SK-N-SH (cell line): ENCODE data around the gene CATSPER3.

Source experiments
- EP300 ChIP-seq, 2 experiments: IDR thresholded peaks; 2 replicates each; pipeline versions ENCODE4 v1.4.0 to v1.6.1; 2012; ENCODE audit warnings: borderline replicate concordance in 1 of 2, low read depth in 1 of 2, low read length in 1 of 2
- EZH2phosphoT487 ChIP-seq: fragments of 200-600 bp; sonication (generic); IDR thresholded peaks from 2 replicates; pipeline ENCODE4 v1.6.1; 2017; ENCODE audit warnings: low read depth, mixed run types, mild to moderate bottlenecking, antibody characterized with exemption, moderate library complexity, borderline replicate concordance
- RCOR1 ChIP-seq: fragments of 150-350 bp; IDR thresholded peaks from 2 replicates; pipeline ENCODE4 v1.6.1; 2017; ENCODE audit warnings: antibody characterized with exemption, low read length
- RFX5 ChIP-seq: IDR thresholded peaks from 2 replicates; pipeline ENCODE4 v1.6.1; 2012; ENCODE audit warnings: mild to moderate bottlenecking, improper control_type of control experiment, low read length
- YY1 ChIP-seq: IDR thresholded peaks from 2 replicates; pipeline ENCODE4 v1.4.0; 2012; ENCODE audit warnings: low read depth, mild to moderate bottlenecking
- TF ChIP-seq, protein P1 (sequence below): fragments of 200-600 bp; sonication (generic); IDR thresholded peaks from 2 replicates; pipeline ENCODE4 v1.6.1; 2017; ENCODE audit warnings: antibody characterized with exemption, mild to moderate bottlenecking, moderate library complexity
- TF ChIP-seq, protein P2 (sequence below): IDR thresholded peaks from 2 replicates; pipeline ENCODE4 v1.4.0; 2012; ENCODE audit warnings: low read depth
- TF ChIP-seq, protein P3 (sequence below): IDR thresholded peaks from 2 replicates; pipeline ENCODE4 v1.4.0; 2012; ENCODE audit warnings: low read depth, borderline replicate concordance

DNA sequence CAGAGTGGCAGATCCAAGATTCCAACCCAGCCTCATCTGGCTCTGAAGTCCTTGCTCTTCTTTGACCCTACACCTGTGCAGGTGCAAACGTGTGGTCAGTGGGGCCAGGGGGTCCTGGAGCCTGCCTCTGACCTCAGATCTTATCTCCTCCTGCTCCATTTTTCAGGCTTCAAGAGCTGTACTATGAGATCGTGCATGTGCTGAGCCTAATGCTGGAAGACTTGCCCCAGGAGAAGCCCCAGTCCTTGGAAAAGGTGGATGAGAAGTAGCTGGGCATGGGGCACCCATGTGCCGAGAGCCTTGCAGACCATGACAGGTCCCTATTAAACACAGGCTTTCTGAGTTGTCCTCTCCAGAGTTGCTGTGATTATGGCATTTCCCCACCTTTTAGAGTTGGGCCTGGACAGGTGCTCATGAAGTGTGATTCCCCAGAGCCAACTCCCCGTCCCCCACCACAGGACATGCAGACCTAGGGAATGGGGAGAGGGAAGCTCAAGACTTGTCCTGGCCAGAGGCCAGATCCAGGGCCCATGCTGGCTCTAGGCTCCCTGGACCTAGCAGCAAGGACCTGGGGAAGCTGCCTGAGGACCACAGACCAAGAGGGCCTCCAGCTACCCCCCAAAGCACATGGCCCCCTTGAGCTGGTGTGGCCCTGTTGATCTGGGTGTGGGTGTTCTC is 43.8 kb downstream of the CATSPER3 start:
- TF ChIP-seq, protein P1, sequence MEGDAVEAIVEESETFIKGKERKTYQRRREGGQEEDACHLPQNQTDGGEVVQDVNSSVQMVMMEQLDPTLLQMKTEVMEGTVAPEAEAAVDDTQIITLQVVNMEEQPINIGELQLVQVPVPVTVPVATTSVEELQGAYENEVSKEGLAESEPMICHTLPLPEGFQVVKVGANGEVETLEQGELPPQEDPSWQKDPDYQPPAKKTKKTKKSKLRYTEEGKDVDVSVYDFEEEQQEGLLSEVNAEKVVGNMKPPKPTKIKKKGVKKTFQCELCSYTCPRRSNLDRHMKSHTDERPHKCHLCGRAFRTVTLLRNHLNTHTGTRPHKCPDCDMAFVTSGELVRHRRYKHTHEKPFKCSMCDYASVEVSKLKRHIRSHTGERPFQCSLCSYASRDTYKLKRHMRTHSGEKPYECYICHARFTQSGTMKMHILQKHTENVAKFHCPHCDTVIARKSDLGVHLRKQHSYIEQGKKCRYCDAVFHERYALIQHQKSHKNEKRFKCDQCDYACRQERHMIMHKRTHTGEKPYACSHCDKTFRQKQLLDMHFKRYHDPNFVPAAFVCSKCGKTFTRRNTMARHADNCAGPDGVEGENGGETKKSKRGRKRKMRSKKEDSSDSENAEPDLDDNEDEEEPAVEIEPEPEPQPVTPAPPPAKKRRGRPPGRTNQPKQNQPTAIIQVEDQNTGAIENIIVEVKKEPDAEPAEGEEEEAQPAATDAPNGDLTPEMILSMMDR: no peak
- TF ChIP-seq RFX5: no peak
- no peak for TF ChIP-seq EP300 (IDR thresholded peaks at IDR 0.05; ENCODE audit: borderline replicate concordance in 1 of 2, low read depth in 1 of 2, low read length in 1 of 2)
- no peak for TF ChIP-seq YY1
- TF ChIP-seq, protein P2, sequence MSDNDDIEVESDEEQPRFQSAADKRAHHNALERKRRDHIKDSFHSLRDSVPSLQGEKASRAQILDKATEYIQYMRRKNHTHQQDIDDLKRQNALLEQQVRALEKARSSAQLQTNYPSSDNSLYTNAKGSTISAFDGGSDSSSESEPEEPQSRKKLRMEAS: no peak
- TF ChIP-seq EZH2phosphoT487: no peak
- TF ChIP-seq, protein P3, sequence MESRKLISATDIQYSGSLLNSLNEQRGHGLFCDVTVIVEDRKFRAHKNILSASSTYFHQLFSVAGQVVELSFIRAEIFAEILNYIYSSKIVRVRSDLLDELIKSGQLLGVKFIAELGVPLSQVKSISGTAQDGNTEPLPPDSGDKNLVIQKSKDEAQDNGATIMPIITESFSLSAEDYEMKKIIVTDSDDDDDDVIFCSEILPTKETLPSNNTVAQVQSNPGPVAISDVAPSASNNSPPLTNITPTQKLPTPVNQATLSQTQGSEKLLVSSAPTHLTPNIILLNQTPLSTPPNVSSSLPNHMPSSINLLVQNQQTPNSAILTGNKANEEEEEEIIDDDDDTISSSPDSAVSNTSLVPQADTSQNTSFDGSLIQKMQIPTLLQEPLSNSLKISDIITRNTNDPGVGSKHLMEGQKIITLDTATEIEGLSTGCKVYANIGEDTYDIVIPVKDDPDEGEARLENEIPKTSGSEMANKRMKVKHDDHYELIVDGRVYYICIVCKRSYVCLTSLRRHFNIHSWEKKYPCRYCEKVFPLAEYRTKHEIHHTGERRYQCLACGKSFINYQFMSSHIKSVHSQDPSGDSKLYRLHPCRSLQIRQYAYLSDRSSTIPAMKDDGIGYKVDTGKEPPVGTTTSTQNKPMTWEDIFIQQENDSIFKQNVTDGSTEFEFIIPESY: no peak
- no peak for TF ChIP-seq RCOR1
